GM19023 (cell line): Measurements from ENCODE around the gene RBSN.

Experiments used
- ATAC-seq: cut with Tn5 transposase; IDR thresholded peaks from one replicate; pipeline ENCODE4 v1.9.1; 2021; ENCODE audit warnings: mild to moderate bottlenecking, moderate library complexity; ENCODE audit not compliant: unreplicated experiment

Gene RBSN

GRCh38 chr3:15023719-15024118 lies 75.2 kb downstream of the RBSN start:
- no peak for ATAC-seq

GRCh38 chr3:15023249-15023648 lies 75.7 kb downstream of the RBSN start:
- ATAC-seq: no peak
